IMR-90 (cell line): ENCODE measurements around the gene PRR18. TPM values are rescaled to one million over a fixed set of nuclear protein-coding genes. Genes with fewer than 3 reads are reported as not detected.

Source experiments
- ATAC-seq: fragments of 200-7000 bp; cut with Tn5 transposase; 2 replicates; pipeline ENCODE4 v1.9.1; 2020; ENCODE audit warnings: low read depth, mild to moderate bottlenecking, moderate library complexity
- Bru-seq: library from RNA; stranded (reverse); fragments of 400-500 nt; gene quantifications from one replicate; lab custom pipeline; 2021; lab: Mats Ljungman, UMichigan
- BruChase-seq, 2 experiments: library from RNA; stranded (reverse); fragments of 400-500 nt; gene quantifications; one replicate each; lab custom pipeline; 2021; lab: Mats Ljungman, UMichigan
- BruUV-seq: library from RNA; stranded (reverse); fragments of 400-500 nt; replicated peaks from 2 replicates; lab custom pipeline; 2021; lab: Mats Ljungman, UMichigan
- CTCF ChIA-PET: fragments of 300-600 bp; formaldehyde crosslinking; extraction: SDS; loops from one replicate; lab custom pipeline; 2021; ENCODE audit warnings: antibody characterized with exemption; lab: Yijun Ruan, JAX
- POLR2A ChIA-PET: fragments of 300-600 bp; sonication (Branson Sonifier 250); formaldehyde crosslinking; loops from one replicate; lab custom pipeline; 2022; ENCODE audit warnings: antibody characterized with exemption; ENCODE audit not compliant: unreplicated experiment; lab: Charles Lee
- DNase-seq: peaks from one replicate; pipeline ENCODE4 v3.0.0; 2013
- H2AFZ ChIP-seq: replicated peaks from 2 replicates; pipeline ENCODE3; 2013; ENCODE audit warnings: low read length, mild to moderate bottlenecking; ENCODE audit not compliant: poor library complexity
- H2AK5ac ChIP-seq: 2 replicates; pipeline ENCODE4 v1.6.1; 2013; ENCODE audit warnings: low read depth, low read length, inconsistent platforms
- H2AK9ac ChIP-seq: replicated peaks from 2 replicates; pipeline ENCODE3; 2013; ENCODE audit warnings: mild to moderate bottlenecking, low read depth, low read length, moderate library complexity; ENCODE audit not compliant: poor library complexity
- H2BK120ac ChIP-seq: 2 replicates; pipeline ENCODE4 v1.6.1; 2013; ENCODE audit warnings: low read depth, low read length, inconsistent platforms
- H2BK15ac ChIP-seq: 3 replicates; pipeline ENCODE4 v1.6.1; 2013; ENCODE audit warnings: low read depth, low read length, inconsistent platforms
- H2BK20ac ChIP-seq: 2 replicates; pipeline ENCODE4 v1.6.1; 2013; ENCODE audit warnings: low read depth, mild to moderate bottlenecking, inconsistent platforms, low read length, moderate library complexity
- H2BK5ac ChIP-seq: 2 replicates; pipeline ENCODE4 v1.6.1; 2013; ENCODE audit warnings: mild to moderate bottlenecking, low read depth, low read length, inconsistent platforms; ENCODE audit not compliant: poor library complexity, severe bottlenecking
- H3K14ac ChIP-seq: replicated peaks from 2 replicates; pipeline ENCODE4 v1.6.1; 2013; ENCODE audit warnings: low read depth, low read length, inconsistent platforms
- H3K18ac ChIP-seq: 2 replicates; pipeline ENCODE4 v1.6.1; 2013; ENCODE audit warnings: low read depth, low read length, control low read depth
- H3K23ac ChIP-seq: 2 replicates; pipeline ENCODE4 v1.6.1; 2013; ENCODE audit warnings: low read depth, low read length, inconsistent platforms
- H3K27ac ChIP-seq: 2 replicates; pipeline ENCODE4 v1.5.1; 2013; ENCODE audit warnings: mild to moderate bottlenecking, control low read depth, low read length; ENCODE audit not compliant: insufficient read depth
- H3K27me3 ChIP-seq: 2 replicates; pipeline ENCODE4 v1.6.1; 2013; ENCODE audit warnings: low read length; ENCODE audit not compliant: control insufficient read depth, insufficient read depth
- H3K36me3 ChIP-seq: 2 replicates; pipeline ENCODE4 v1.6.1; 2013; ENCODE audit warnings: low read length, mixed read lengths; ENCODE audit not compliant: control insufficient read depth, insufficient read depth
- H3K4ac ChIP-seq: 2 replicates; pipeline ENCODE4 v1.6.1; 2013; ENCODE audit warnings: low read depth, low read length, inconsistent platforms
- H3K4me1 ChIP-seq: 2 replicates; pipeline ENCODE4 v1.6.1; 2013; ENCODE audit warnings: low read length, mixed read lengths; ENCODE audit not compliant: control insufficient read depth, insufficient read depth
- H3K4me2 ChIP-seq: 2 replicates; pipeline ENCODE4 v1.6.1; 2013; ENCODE audit warnings: low read depth, mild to moderate bottlenecking, control low read depth, low read length, moderate library complexity
- H3K4me3 ChIP-seq: 2 replicates; pipeline ENCODE4 v1.5.1; 2013; ENCODE audit warnings: low read depth, mild to moderate bottlenecking, control low read depth, low read length, moderate library complexity; ENCODE audit not compliant: insufficient read depth
- H3K56ac ChIP-seq: 2 replicates; pipeline ENCODE4 v1.6.1; 2013; ENCODE audit warnings: low read length, inconsistent platforms; ENCODE audit not compliant: insufficient read depth; ENCODE audit errors: extremely low read depth
- H3K79me1 ChIP-seq, 2 experiments: 2 replicates each; pipeline ENCODE4 v1.6.1; 2013; ENCODE audit warnings: low read length in 2 of 2, inconsistent platforms in 1 of 2, low read depth in 1 of 2
- H3K9ac ChIP-seq: 2 replicates; pipeline ENCODE4 v1.6.1; 2013; ENCODE audit warnings: low read depth, low read length, control low read depth
- H3K9me1 ChIP-seq: 2 replicates; pipeline ENCODE4 v1.6.1; 2013; ENCODE audit warnings: low read length, inconsistent platforms; ENCODE audit not compliant: insufficient read depth
- H3K9me3 ChIP-seq: 2 replicates; pipeline ENCODE4 v1.6.1; 2013; ENCODE audit warnings: low read length; ENCODE audit not compliant: control insufficient read depth, insufficient read depth
- H4K20me1 ChIP-seq: 2 replicates; pipeline ENCODE4 v1.6.1; 2013; ENCODE audit warnings: low read length, inconsistent platforms; ENCODE audit not compliant: insufficient read depth
- H4K5ac ChIP-seq: 2 replicates; pipeline ENCODE4 v1.6.1; 2013; ENCODE audit warnings: mild to moderate bottlenecking, low read depth, low read length, control low read depth
- H4K8ac ChIP-seq, 2 experiments: 2 replicates each; pipeline ENCODE4 v1.6.1; 2013; ENCODE audit warnings: low read depth in 2 of 2, low read length in 2 of 2, control low read depth in 1 of 2, inconsistent platforms in 1 of 2
- H4K91ac ChIP-seq: 2 replicates; pipeline ENCODE4 v1.6.1; 2013; ENCODE audit warnings: low read depth, low read length, inconsistent platforms; ENCODE audit not compliant: insufficient read depth
- MAFK ChIP-seq: IDR thresholded peaks from 2 replicates; pipeline ENCODE4 v1.6.1; 2012; ENCODE audit warnings: low read depth, low read length, improper control_type of control experiment
- MXI1 ChIP-seq: IDR thresholded peaks from 2 replicates; pipeline ENCODE4 v1.6.1; 2012; ENCODE audit warnings: low read depth, mild to moderate bottlenecking, low read length, moderate library complexity, borderline replicate concordance
- POLR2A ChIP-seq: IDR thresholded peaks from 2 replicates; pipeline ENCODE4 v1.6.1; 2012; ENCODE audit warnings: mild to moderate bottlenecking, low read depth, low read length
- RCOR1 ChIP-seq: IDR thresholded peaks from 2 replicates; pipeline ENCODE4 v1.6.1; 2012; ENCODE audit warnings: mild to moderate bottlenecking, low read length, improper control_type of control experiment; ENCODE audit not compliant: insufficient replicate concordance
- SMC3 ChIP-seq: fragments of 150-350 bp; IDR thresholded peaks from 2 replicates; pipeline ENCODE4 v1.6.1; 2016; ENCODE audit warnings: low read depth, mild to moderate bottlenecking, antibody characterized with exemption, low read length, moderate library complexity
- USF2 ChIP-seq: fragments of 150-350 bp; IDR thresholded peaks from 2 replicates; pipeline ENCODE4 v1.6.1; 2017; ENCODE audit warnings: mild to moderate bottlenecking, antibody characterized with exemption, low read length, low read depth
- WGBS, 2 experiments: methylation state at CpG; one replicate each; pipeline versions ENCODE4 v1.1.5 to v1.1.7; 2013; ENCODE audit warnings: missing lambda C conversion rate in 2 of 2; ENCODE audit not compliant: insufficient read length in 1 of 2; ENCODE audit errors: extremely low coverage in 2 of 2; 5-methylcytosine and 5-hydroxymethylcytosine counted together
- dilution Hi-C: fragments of 300-500 bp; cut with HindIII; formaldehyde crosslinking; loops from one replicate; pipeline ENCODE4 v1.14.3; 2018; ENCODE audit warnings: low sequenced_read_pairs; ENCODE audit not compliant: unreplicated experiment
- in situ Hi-C: fragments of 300-500 bp; cut with MboI; formaldehyde crosslinking; loops from 3 replicates; pipeline ENCODE4 v1.14.3; 2019; ENCODE audit warnings: low sequenced_read_pairs, inconsistent platforms, mixed read lengths
- intact Hi-C: fragments of 100-400 bp; cut with micrococcal nuclease; formaldehyde crosslinking; loops from 2 replicates; pipeline ENCODE4 v1.10.0; 2022
- long read RNA-seq: library from polyadenylated mRNA; unstranded; transcript quantifications from one replicate; pipeline ENCODE4 v2.0.0, GENCODE V29; 2021; ENCODE audit not compliant: unreplicated experiment
- polyA plus RNA-seq, 3 experiments: library from polyadenylated mRNA; depleted of rRNA; stranded (reverse); fragments of >200 nt; gene quantifications; 2 replicates each; pipeline ENCODE4 v1.2.3, GENCODE V29; 2012; ENCODE audit warnings: low replicate concordance in 1 of 3
- total RNA-seq: library from RNA; depleted of rRNA; stranded (reverse); fragments of >200 nt; gene quantifications from 2 replicates; pipeline ENCODE4 v1.2.3, GENCODE V29; 2012; rRNA removed

Gene PRR18
- total RNA-seq (not detected in 2 replicates), polyA plus RNA-seq (2012; rRNA removed) (not detected in 2 replicates), Bru-seq, nascent RNA (not detected), BruChase-seq, experiment 1, labeled RNA remaining after a 6-hour chase (not detected), BruChase-seq, experiment 2, labeled RNA remaining after a 2-hour chase (not detected)
- 0.01 TPM in 1 of 2 replicates, not detected in the other for polyA plus RNA-seq (2012; cell fraction: cytosol; rRNA removed)
- not detected in 2 replicates for polyA plus RNA-seq (2012; cell fraction: nucleus; rRNA removed; ENCODE audit: low replicate concordance)
- long read RNA-seq = 0 reads

GRCh38 chr6:166308033-166308768, at the start of gene PRR18:
TSS of gene PRR18 (minus strand) at chr6:166308392. CDS start at chr6:166308142, 250 bp downstream.
- DNase-seq = no peak
- dilution Hi-C loops = no loop called here

More at GRCh38 chr6:166308033-166308768, at the start of gene PRR18:
- Histone ChIP-seq H3K23ac (no peak within 1 kb of the TSS), H4K20me1 (no peaks in the 10 kb centered on the region), H4K8ac (no peak within 1 kb of the TSS), H2BK20ac (no peak within 1 kb of the TSS), H3K79me1 (no peaks in the 10 kb centered on the region), H3K27ac (no peak within 1 kb of the TSS), H3K9me1 (no peaks in the 10 kb centered on the region), H2AK9ac (peak within 1 kb of the TSS; percentile 28), H2BK15ac (no peak within 1 kb of the TSS), H4K91ac (no peak within 1 kb of the TSS), H3K14ac (no peak within 1 kb of the TSS), H2BK120ac (no peak within 1 kb of the TSS), H3K4me1 (no peaks in the 10 kb centered on the region; the same call in 1 of the 2 replicates), H3K9ac (no peak within 1 kb of the TSS), H2AFZ (peak within 1 kb of the TSS; percentile 83), H3K9me3 (no peaks in the 10 kb centered on the region), H3K56ac (no peak within 1 kb of the TSS), H2BK5ac (no peak within 1 kb of the TSS), H3K4me3 (peak within 1 kb of the TSS; percentile 10; the same call in 1 of the 2 replicates), H4K5ac (no peak within 1 kb of the TSS), H3K27me3 (peaks cover 57% of the 10 kb centered on the region), H3K18ac (no peak within 1 kb of the TSS), H3K36me3 (no peaks in the 10 kb centered on the region), H3K4me2 (peak within 1 kb of the TSS; percentile 70; the same call in 1 of the 2 replicates), H3K4ac (no peak within 1 kb of the TSS), H2AK5ac (no peak within 1 kb of the TSS)
- ATAC-seq = peak; percentile 55
- in situ Hi-C loops (no loop called here), intact Hi-C loops (no loop called here)
- ChIA-PET CTCF (no interaction called here), POLR2A (no interaction called here)
- BruUV-seq = no TSS peak
- TF ChIP-seq SMC3 (no peak), MXI1 (no peak), MAFK (no peak), USF2 (no peak), POLR2A (no peak), RCOR1 (no peak)
- WGBS, 2 experiments = 2% methylated on average over 22 of the region's 74 CpGs; no CpG with 5 or more reads in 1 of the 2 experiments
